ENCODE data around the gene MAMSTR.

DNA sequence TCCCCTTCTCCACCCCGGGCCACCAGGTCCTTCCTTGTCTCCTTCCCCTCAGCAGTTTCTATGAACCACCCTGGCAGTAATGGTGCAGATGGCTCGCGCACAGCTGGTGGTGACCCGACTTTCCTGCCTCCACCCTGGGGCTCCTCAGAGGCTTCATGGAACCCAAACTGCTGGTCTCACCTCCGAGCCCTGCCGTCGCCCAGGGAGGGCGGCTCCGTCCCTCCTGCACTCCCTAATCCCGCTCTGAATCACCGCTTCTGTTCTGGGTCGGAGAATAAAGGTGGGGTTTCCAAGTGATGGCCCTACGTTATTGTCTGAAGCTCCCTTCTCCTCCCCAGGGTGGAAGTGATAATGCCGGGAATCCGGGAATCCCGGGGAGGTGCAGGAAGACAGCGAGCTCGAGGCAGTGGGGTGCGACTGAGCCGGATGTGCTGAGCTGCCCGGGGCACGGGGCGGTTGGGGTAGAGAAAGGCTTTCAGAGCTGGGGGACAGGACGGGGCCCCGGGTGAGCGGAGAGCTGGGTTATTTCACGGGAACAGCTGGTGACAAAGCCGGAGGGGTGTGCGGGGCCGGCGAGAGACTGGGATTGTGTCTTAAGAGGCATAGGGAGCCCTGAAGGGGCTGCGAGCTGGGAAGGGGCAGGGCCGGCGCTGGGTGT is 23.0 kb downstream of the MAMSTR start:
- TF ChIP-seq, protein P1, sequence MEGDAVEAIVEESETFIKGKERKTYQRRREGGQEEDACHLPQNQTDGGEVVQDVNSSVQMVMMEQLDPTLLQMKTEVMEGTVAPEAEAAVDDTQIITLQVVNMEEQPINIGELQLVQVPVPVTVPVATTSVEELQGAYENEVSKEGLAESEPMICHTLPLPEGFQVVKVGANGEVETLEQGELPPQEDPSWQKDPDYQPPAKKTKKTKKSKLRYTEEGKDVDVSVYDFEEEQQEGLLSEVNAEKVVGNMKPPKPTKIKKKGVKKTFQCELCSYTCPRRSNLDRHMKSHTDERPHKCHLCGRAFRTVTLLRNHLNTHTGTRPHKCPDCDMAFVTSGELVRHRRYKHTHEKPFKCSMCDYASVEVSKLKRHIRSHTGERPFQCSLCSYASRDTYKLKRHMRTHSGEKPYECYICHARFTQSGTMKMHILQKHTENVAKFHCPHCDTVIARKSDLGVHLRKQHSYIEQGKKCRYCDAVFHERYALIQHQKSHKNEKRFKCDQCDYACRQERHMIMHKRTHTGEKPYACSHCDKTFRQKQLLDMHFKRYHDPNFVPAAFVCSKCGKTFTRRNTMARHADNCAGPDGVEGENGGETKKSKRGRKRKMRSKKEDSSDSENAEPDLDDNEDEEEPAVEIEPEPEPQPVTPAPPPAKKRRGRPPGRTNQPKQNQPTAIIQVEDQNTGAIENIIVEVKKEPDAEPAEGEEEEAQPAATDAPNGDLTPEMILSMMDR (IDR thresholded peaks at IDR 0.05; ENCODE audit: low read depth, low read length), result no peak
- TF ChIP-seq POLR2A (IDR thresholded peaks at IDR 0.05; ENCODE audit: extremely low read depth, insufficient read length), result no peak
- TF ChIP-seq, protein P2, sequence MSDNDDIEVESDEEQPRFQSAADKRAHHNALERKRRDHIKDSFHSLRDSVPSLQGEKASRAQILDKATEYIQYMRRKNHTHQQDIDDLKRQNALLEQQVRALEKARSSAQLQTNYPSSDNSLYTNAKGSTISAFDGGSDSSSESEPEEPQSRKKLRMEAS (IDR thresholded peaks at IDR 0.05; ENCODE audit: low read depth, low read length), result no peak
- no peak for TF ChIP-seq MYC (IDR thresholded peaks at IDR 0.05; ENCODE audit: low read depth, low read length)
